K562 (cell line): ENCODE measurements around the gene UNC5B. TPM values are rescaled to one million over a fixed set of nuclear protein-coding genes. Genes with fewer than 3 reads are reported as not detected.

Experiments
- BHLHE40 ChIP-seq: IDR thresholded peaks from 2 replicates; pipeline ENCODE4 v1.6.1; 2011; ENCODE audit warnings: low read length, improper control_type of control experiment
- EZH2 ChIP-seq: IDR thresholded peaks from 2 replicates; pipeline ENCODE4 v1.6.1; 2012; ENCODE audit warnings: low read depth, mild to moderate bottlenecking, inconsistent platforms, low read length, borderline replicate concordance
- HCFC1 ChIP-seq: IDR thresholded peaks from 2 replicates; pipeline ENCODE4 v1.6.1; 2012; ENCODE audit warnings: low read depth, low read length, improper control_type of control experiment
- HDAC2 ChIP-seq: fragments of 450-650 bp; IDR thresholded peaks from 2 replicates; pipeline ENCODE4 v1.6.1; 2016; ENCODE audit warnings: mild to moderate bottlenecking
- IRF2 ChIP-seq: sonication (generic); formaldehyde crosslinking; IDR thresholded peaks from 2 replicates; pipeline ENCODE4 v1.8.1; 2022; ENCODE audit warnings: mild to moderate bottlenecking, missing genetic modification reagents
- KAT7 ChIP-seq: sonication (generic); formaldehyde crosslinking; IDR thresholded peaks from 2 replicates; pipeline ENCODE4 v1.8.0; 2022; ENCODE audit warnings: missing genetic modification reagents, mild to moderate bottlenecking, borderline replicate concordance
- KDM5B ChIP-seq: fragments of 200-600 bp; sonication (generic); IDR thresholded peaks from 2 replicates; pipeline ENCODE4 v1.6.1; 2012; ENCODE audit warnings: low read depth, mild to moderate bottlenecking, moderate library complexity, low read length, control low read depth, inconsistent platforms; ENCODE audit not compliant: insufficient replicate concordance
- KLF10 ChIP-seq: fragments of 250-450 bp; sonication (Bioruptor Pico); IDR thresholded peaks from 2 replicates; pipeline ENCODE4 v1.6.1; 2021; ENCODE audit warnings: matching md5 sums
- MAZ ChIP-seq, 2 experiments: fragments of 450-650 bp in 1 of 2; sonication (generic) in 1 of 2; formaldehyde crosslinking; IDR thresholded peaks in 1 of 2; conservative IDR thresholded peaks in 1 of 2; 2 replicates each; pipeline versions ENCODE4 v1.4.0 to v1.5.0; 2020; ENCODE audit warnings: mild to moderate bottlenecking in 1 of 2, missing genetic modification reagents in 1 of 2
- MBD2 ChIP-seq: sonication (generic); IDR thresholded peaks from 2 replicates; pipeline ENCODE4 v1.6.1; 2016; ENCODE audit warnings: low read depth, borderline replicate concordance
- PHF20 ChIP-seq: fragments of 450-650 bp; IDR thresholded peaks from 2 replicates; pipeline ENCODE4 v1.6.1; 2018; ENCODE audit not compliant: partially characterized antibody
- RAD21 ChIP-seq, 2 experiments: fragments of 250-450 bp in 1 of 2; fragments of 450-650 bp in 1 of 2; sonication (Bioruptor Pico) in 1 of 2; formaldehyde crosslinking in 1 of 2; IDR thresholded peaks in 1 of 2; conservative IDR thresholded peaks in 1 of 2; 2 replicates each; pipeline versions ENCODE4 v1.4.0 to v1.8.0; 2020 to 2022; ENCODE audit warnings: mild to moderate bottlenecking in 2 of 2, moderate library complexity in 1 of 2
- RBBP5 ChIP-seq: fragments of 200-600 bp; sonication (generic); IDR thresholded peaks from 2 replicates; pipeline ENCODE4 v1.6.1; 2012; ENCODE audit warnings: borderline replicate concordance, mild to moderate bottlenecking, low read length, control low read depth, inconsistent platforms; ENCODE audit not compliant: insufficient read depth, poor library complexity, severe bottlenecking
- RBFOX2 ChIP-seq: fragments of 200-400 bp; formaldehyde crosslinking; IDR thresholded peaks from 2 replicates; pipeline ENCODE4 v1.6.1; 2017; ENCODE audit warnings: low read depth, mild to moderate bottlenecking, low read length, moderate library complexity
- RBM22 ChIP-seq: fragments of 200-400 bp; formaldehyde crosslinking; IDR thresholded peaks from 2 replicates; pipeline ENCODE4 v1.6.1; 2018; ENCODE audit warnings: low read length, low read depth; ENCODE audit not compliant: poor library complexity, severe bottlenecking
- SMAD1 ChIP-seq: fragments of 150-350 bp; IDR thresholded peaks from 2 replicates; pipeline ENCODE4 v1.6.1; 2014; ENCODE audit warnings: low read length, low read depth; ENCODE audit not compliant: partially characterized antibody
- TAL1 ChIP-seq: fragments of 450-650 bp; IDR thresholded peaks from 2 replicates; pipeline ENCODE4 v1.6.1; 2016; ENCODE audit warnings: mild to moderate bottlenecking
- TCFL5 ChIP-seq: fragments of 250-450 bp; sonication (Bioruptor Pico); conservative IDR thresholded peaks from 2 replicates; pipeline ENCODE4 v1.6.1; 2021; ENCODE audit warnings: mild to moderate bottlenecking, moderate library complexity, matching md5 sums
- ZNF212 ChIP-seq: fragments of 450-650 bp; formaldehyde crosslinking; IDR thresholded peaks from 2 replicates; pipeline ENCODE4 v1.4.0; 2020; ENCODE audit warnings: mild to moderate bottlenecking
- ZNF239 ChIP-seq: fragments of 250-450 bp; sonication (Bioruptor Pico); IDR thresholded peaks from 2 replicates; pipeline ENCODE4 v1.4.0; 2020; ENCODE audit warnings: mild to moderate bottlenecking
- ZNF830 ChIP-seq: fragments of 250-450 bp; sonication (Bioruptor Pico); IDR thresholded peaks from 2 replicates; pipeline ENCODE4 v1.5.0; 2021; ENCODE audit warnings: mild to moderate bottlenecking
- polyA plus RNA-seq, 8 experiments: library from polyadenylated mRNA; depleted of rRNA in 4 of 8; stranded (reverse) in 5 of 8; unstranded in 3 of 8; fragments of >200 nt; fragmentation: Nextera tagmentation in 2 of 8; fragmentation: Illumina TruSeq in 1 of 8; extraction: Ambion mirVana in 2 of 8; extraction: Trizol in 1 of 8; gene quantifications; 2 replicates each; pipeline versions ENCODE4 v1.2.1 to v1.2.3, GENCODE V29; 2011 to 2014; ENCODE audit warnings: inconsistent platforms in 1 of 8, missing spikeins in 1 of 8
- total RNA-seq, 7 experiments: library from RNA; depleted of rRNA in 6 of 7; stranded (reverse); fragments of >200 nt in 6 of 7; fragmentation: Illumina TruSeq in 2 of 7; extraction: Trizol in 2 of 7; gene quantifications; 2 replicates each; pipeline versions ENCODE4 v1.2.1 to v1.2.3, GENCODE V29; 2011 to 2021; ENCODE audit warnings: low replicate concordance in 1 of 7
- TF ChIP-seq, protein P1 (sequence below): fragments of 250-450 bp; sonication (Bioruptor Pico); IDR thresholded peaks from 2 replicates; pipeline ENCODE4 v1.9.0; 2021; ENCODE audit warnings: mild to moderate bottlenecking, inconsistent platforms
- TF ChIP-seq, protein P2 (sequence below), 2 experiments: IDR thresholded peaks in 1 of 2; conservative IDR thresholded peaks in 1 of 2; 2 replicates each; pipeline ENCODE4 v1.6.1; 2016; ENCODE audit warnings: low read depth in 2 of 2, mild to moderate bottlenecking in 1 of 2, missing compliant biosample characterization in 1 of 2, missing genetic modification characterization in 1 of 2, moderate library complexity in 1 of 2
- TF ChIP-seq, protein P3 (sequence below), 2 experiments: fragments of 250-450 bp in 1 of 2; fragments of 450-650 bp in 1 of 2; sonication (Bioruptor Pico) in 1 of 2; IDR thresholded peaks; 2 replicates each; pipeline versions ENCODE4 v1.6.1 to v1.8.0; 2016 to 2021; ENCODE audit warnings: mild to moderate bottlenecking in 2 of 2, moderate library complexity in 2 of 2, missing compliant biosample characterization in 1 of 2, missing genetic modification characterization in 1 of 2

Gene UNC5B
- total and polyA plus RNA-seq, 9 of the 15 experiments (the other 6 are each of a cell fraction or from before 2014, with no cell fraction given), result 0.10 to 8.4 (median 2.1) TPM

DNA sequence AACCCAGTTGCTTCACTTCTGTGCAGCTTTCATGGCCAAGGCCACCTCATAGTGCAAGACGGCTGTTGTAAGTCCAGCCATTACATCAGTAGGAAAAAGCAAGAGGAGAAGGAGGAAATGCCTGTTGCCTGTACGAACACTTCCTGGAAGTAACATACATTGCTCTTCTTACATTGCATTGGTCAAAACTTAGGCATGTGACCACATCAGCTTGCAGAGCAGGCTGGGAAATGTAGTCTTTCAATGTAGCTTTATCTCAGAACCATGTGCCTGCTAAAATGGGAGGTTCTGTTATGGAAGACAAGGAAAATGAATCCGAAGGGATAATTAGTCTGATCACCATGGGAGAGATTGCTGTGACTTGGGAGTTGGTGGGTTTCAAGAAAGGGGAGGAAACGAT lies 111.0 kb downstream of the UNC5B start (continued):
- no peak for TF ChIP-seq KDM5B
- no peak for TF ChIP-seq IRF2
- TF ChIP-seq, protein P1, sequence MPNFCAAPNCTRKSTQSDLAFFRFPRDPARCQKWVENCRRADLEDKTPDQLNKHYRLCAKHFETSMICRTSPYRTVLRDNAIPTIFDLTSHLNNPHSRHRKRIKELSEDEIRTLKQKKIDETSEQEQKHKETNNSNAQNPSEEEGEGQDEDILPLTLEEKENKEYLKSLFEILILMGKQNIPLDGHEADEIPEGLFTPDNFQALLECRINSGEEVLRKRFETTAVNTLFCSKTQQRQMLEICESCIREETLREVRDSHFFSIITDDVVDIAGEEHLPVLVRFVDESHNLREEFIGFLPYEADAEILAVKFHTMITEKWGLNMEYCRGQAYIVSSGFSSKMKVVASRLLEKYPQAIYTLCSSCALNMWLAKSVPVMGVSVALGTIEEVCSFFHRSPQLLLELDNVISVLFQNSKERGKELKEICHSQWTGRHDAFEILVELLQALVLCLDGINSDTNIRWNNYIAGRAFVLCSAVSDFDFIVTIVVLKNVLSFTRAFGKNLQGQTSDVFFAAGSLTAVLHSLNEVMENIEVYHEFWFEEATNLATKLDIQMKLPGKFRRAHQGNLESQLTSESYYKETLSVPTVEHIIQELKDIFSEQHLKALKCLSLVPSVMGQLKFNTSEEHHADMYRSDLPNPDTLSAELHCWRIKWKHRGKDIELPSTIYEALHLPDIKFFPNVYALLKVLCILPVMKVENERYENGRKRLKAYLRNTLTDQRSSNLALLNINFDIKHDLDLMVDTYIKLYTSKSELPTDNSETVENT (CRISPR knock-in tag), result no peak
- TF ChIP-seq RAD21 (CRISPR knock-in tag; conservative IDR thresholded peaks at IDR 0.05 in 1 of 2, IDR thresholded peaks at IDR 0.05 in 1 of 2), result no peak
- TF ChIP-seq PHF20, result peak; percentile 74
- TF ChIP-seq SMAD1, result no peak
- no peak for TF ChIP-seq ZNF212 (CRISPR knock-in tag)
- peak; percentile 43; the same call in 1 of the 2 replicates for TF ChIP-seq MBD2
- no peak for TF ChIP-seq BHLHE40
- TF ChIP-seq HCFC1, result peak; percentile 95
- no peak for TF ChIP-seq RBM22
- no peak for TF ChIP-seq ZNF239 (CRISPR knock-in tag)
- TF ChIP-seq TAL1, result no peak
- TF ChIP-seq EZH2, result no peak
- no peak for TF ChIP-seq MAZ (CRISPR knock-in tag; conservative IDR thresholded peaks at IDR 0.05 in 1 of 2, IDR thresholded peaks at IDR 0.05 in 1 of 2)
- TF ChIP-seq KLF10 (CRISPR knock-in tag), result no peak
- no peak for TF ChIP-seq KAT7
- TF ChIP-seq HDAC2, result no peak
- TF ChIP-seq RBBP5, result no peak
- TF ChIP-seq, protein P2, sequence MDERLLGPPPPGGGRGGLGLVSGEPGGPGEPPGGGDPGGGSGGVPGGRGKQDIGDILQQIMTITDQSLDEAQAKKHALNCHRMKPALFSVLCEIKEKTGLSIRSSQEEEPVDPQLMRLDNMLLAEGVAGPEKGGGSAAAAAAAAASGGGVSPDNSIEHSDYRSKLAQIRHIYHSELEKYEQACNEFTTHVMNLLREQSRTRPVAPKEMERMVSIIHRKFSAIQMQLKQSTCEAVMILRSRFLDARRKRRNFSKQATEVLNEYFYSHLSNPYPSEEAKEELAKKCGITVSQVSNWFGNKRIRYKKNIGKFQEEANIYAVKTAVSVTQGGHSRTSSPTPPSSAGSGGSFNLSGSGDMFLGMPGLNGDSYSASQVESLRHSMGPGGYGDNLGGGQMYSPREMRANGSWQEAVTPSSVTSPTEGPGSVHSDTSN (CRISPR knock-in tag; IDR thresholded peaks at IDR 0.05; ENCODE audit: low read depth), result no peak
- TF ChIP-seq, protein P2 (tag; conservative IDR thresholded peaks at IDR 0.05; ENCODE audit: low read depth), result no peak
- TF ChIP-seq, protein P3, sequence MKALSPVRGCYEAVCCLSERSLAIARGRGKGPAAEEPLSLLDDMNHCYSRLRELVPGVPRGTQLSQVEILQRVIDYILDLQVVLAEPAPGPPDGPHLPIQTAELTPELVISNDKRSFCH (CRISPR knock-in tag; IDR thresholded peaks at IDR 0.05), result no peak
- TF ChIP-seq, protein P3 (tag; IDR thresholded peaks at IDR 0.05), result no peak
- TF ChIP-seq TCFL5 (CRISPR knock-in tag), result no peak
- no peak for TF ChIP-seq ZNF830 (CRISPR knock-in tag)
- TF ChIP-seq RBFOX2, result no peak
